Measurements from ENCODE around the gene PFKL.

- TF ChIP-seq POLR2A (IDR thresholded peaks at IDR 0.05) (no peak), CTCF (IDR thresholded peaks at IDR 0.05) (no peak), EP300 (IDR thresholded peaks at IDR 0.05) (no peak)
Measured at GRCh38 chr21:44332965-44333364, 33.1 kb downstream of the PFKL start.

Data from tibial nerve (tissue), 4 donors.